ENCODE data around the gene GLT6D1. TPM values are rescaled to one million over a fixed set of nuclear protein-coding genes. Genes with fewer than 3 reads are reported as not detected.
A peak's percentile ranks its signal among the peaks of the same experiment; 100 is the strongest.

GLT6D1 gene
- total and polyA plus RNA-seq, 5 experiments from 2014 or later: not detected

- ATAC-seq (no peak), DNase-seq (peak in 1 of 10 donors; percentile 45)
- Mint-ChIP-seq H3K4me1 (peaks cover 0 to 5% (median 0%) of the 10 kb centered on the region in 4 donors), H3K9me3 (peaks cover 0 to 4% (median 0%) of the 10 kb centered on the region in 9 donors), H3K4me3 (no peak overlapping the region), H3K36me3 (no peaks in the 10 kb centered on the region), H3K27me3 (peaks cover 3 to 15% (median 12%) of the 10 kb centered on the region in 5 donors), H3K27ac (no peak overlapping the region)
- POLR2A ChIA-PET: no interaction called here
Measured at GRCh38 chr9:135608294-135608998, 30.9 kb downstream of the GLT6D1 start.

- H3K27me3 Mint-ChIP-seq: peaks cover 3 to 15% (median 8%) of the 10 kb centered on the region in 5 donors
- H3K27ac Mint-ChIP-seq: no peak overlapping the region
- peak in 2 of 10 donors; percentile 16 to 58 for DNase-seq
- POLR2A ChIA-PET: no interaction called here
- no peak for ATAC-seq
- no peaks in the 10 kb centered on the region for H3K36me3 Mint-ChIP-seq
- H3K4me3 Mint-ChIP-seq: no peak overlapping the region
- H3K9me3 Mint-ChIP-seq: peaks cover 0 to 4% (median 0%) of the 10 kb centered on the region in 9 donors
- peaks cover 0 to 5% (median 0%) of the 10 kb centered on the region in 4 donors for H3K4me1 Mint-ChIP-seq
Measured at GRCh38 chr9:135607401-135608293, 31.7 kb downstream of the GLT6D1 start.

- no peak for DNase-seq
- H3K4me3 Mint-ChIP-seq: no peak overlapping the region
- no peak overlapping the region for H3K27ac Mint-ChIP-seq
- peaks cover 0 to 3% (median 0%) of the 10 kb centered on the region in 4 donors for H3K4me1 Mint-ChIP-seq
- H3K9me3 Mint-ChIP-seq: peaks cover 0 to 3% (median 0%) of the 10 kb centered on the region in 9 donors
- H3K36me3 Mint-ChIP-seq: no peaks in the 10 kb centered on the region
- peaks cover 2 to 11% (median 4%) of the 10 kb centered on the region in 5 donors for H3K27me3 Mint-ChIP-seq
- POLR2A ChIA-PET: no interaction called here
- no peak for ATAC-seq
Measured at GRCh38 chr9:135606885-135607259, 32.5 kb downstream of the GLT6D1 start.

- Mint-ChIP-seq H3K27me3 (peaks cover 2 to 12% (median 6%) of the 10 kb centered on the region in 5 donors), H3K4me1 (peaks cover 0 to 1% (median 0%) of the 10 kb centered on the region in 4 donors), H3K4me3 (no peak overlapping the region), H3K27ac (no peak overlapping the region), H3K9me3 (peaks cover 0 to 2% (median 0%) of the 10 kb centered on the region in 9 donors), H3K36me3 (no peaks in the 10 kb centered on the region)
- POLR2A ChIA-PET: no interaction called here
- ATAC-seq (no peak), DNase-seq (peak in 2 of 10 donors; percentile 15 to 48)
Measured at GRCh38 chr9:135605238-135605781, 34.0 kb downstream of the GLT6D1 start.

- peak in 2 of 10 donors; percentile 15 to 63 for DNase-seq
- Mint-ChIP-seq H3K36me3 (no peaks in the 10 kb centered on the region), H3K4me3 (no peak overlapping the region), H3K27ac (no peak overlapping the region), H3K27me3 (peaks cover 2 to 11% (median 7%) of the 10 kb centered on the region in 5 donors), H3K9me3 (peaks cover 0 to 2% (median 0%) of the 10 kb centered on the region in 9 donors), H3K4me1 (peaks cover 0 to 1% (median 0%) of the 10 kb centered on the region in 4 donors)
- no peak for ATAC-seq
- POLR2A ChIA-PET: no interaction called here
Measured at GRCh38 chr9:135604437-135605237, 34.7 kb downstream of the GLT6D1 start.

- ATAC-seq (no peak), DNase-seq (peak; percentile 17 to 62 (median 42))
- Mint-ChIP-seq H3K36me3 (no peaks in the 10 kb centered on the region), H3K27ac (no peak overlapping the region), H3K9me3 (no peaks in the 10 kb centered on the region), H3K4me3 (no peak overlapping the region), H3K4me1 (peaks cover 0 to 1% (median 0%) of the 10 kb centered on the region in 4 donors), H3K27me3 (peaks cover 4 to 18% (median 11%) of the 10 kb centered on the region in 5 donors)
- POLR2A ChIA-PET: no interaction called here
Measured at GRCh38 chr9:135602789-135603481, 36.4 kb downstream of the GLT6D1 start.

- POLR2A ChIA-PET: no interaction called here
- peaks cover 0 to 1% (median 0%) of the 10 kb centered on the region in 4 donors for H3K4me1 Mint-ChIP-seq
Measured at GRCh38 chr9:135601988-135602387, 37.4 kb downstream of the GLT6D1 start.

GRCh38 chr9:135600296-135600817 lies 39.0 kb downstream of the GLT6D1 start:
- Mint-ChIP-seq H3K27me3 (peaks cover 10 to 32% (median 20%) of the 10 kb centered on the region in 5 donors), H3K36me3 (no peaks in the 10 kb centered on the region), H3K4me1 (peaks cover 0 to 1% (median 0%) of the 10 kb centered on the region in 4 donors), H3K9me3 (peaks cover 0 to 8% (median 0%) of the 10 kb centered on the region in 9 donors), H3K27ac (no peak overlapping the region), H3K4me3 (no peak overlapping the region)
- DNase-seq (no peak), ATAC-seq (no peak)
- POLR2A ChIA-PET: no interaction called here

More at GRCh38 chr9:135601988-135602387, 37.4 kb downstream of the GLT6D1 start:
- DNase-seq: no peak
- H3K9me3 Mint-ChIP-seq: no peaks in the 10 kb centered on the region
- no peak for ATAC-seq
- no peak overlapping the region for H3K4me3 Mint-ChIP-seq
- H3K27ac Mint-ChIP-seq: peak overlapping the region in 1 of 10 donors; percentile 83
- peaks cover 6 to 22% (median 14%) of the 10 kb centered on the region in 5 donors for H3K27me3 Mint-ChIP-seq
- H3K36me3 Mint-ChIP-seq: no peaks in the 10 kb centered on the region

GRCh38 chr9:135596211-135596610 lies 43.1 kb downstream of the GLT6D1 start:
- peaks cover 0 to 4% (median 0%) of the 10 kb centered on the region in 3 donors for H3K36me3 Mint-ChIP-seq
- no peak for DNase-seq
- POLR2A ChIA-PET: interaction anchor here (0.6 kb wide), 1 partner anchor 146 kb away, joined by 4 read pairs; no protein-coding TSS in a partner anchor
- no peak overlapping the region for H3K4me3 Mint-ChIP-seq
- H3K27me3 Mint-ChIP-seq: peaks cover 12 to 33% (median 21%) of the 10 kb centered on the region in 5 donors
- no peak for ATAC-seq
- H3K4me1 Mint-ChIP-seq: peaks cover 0 to 1% (median 0%) of the 10 kb centered on the region in 4 donors
- H3K9me3 Mint-ChIP-seq: peaks cover 0 to 8% (median 0%) of the 10 kb centered on the region in 9 donors
- H3K27ac Mint-ChIP-seq: no peak overlapping the region

- POLR2A ChIA-PET: no interaction called here
- Mint-ChIP-seq H3K27me3 (peaks cover 12 to 29% (median 22%) of the 10 kb centered on the region in 5 donors), H3K4me1 (no peaks in the 10 kb centered on the region), H3K36me3 (peaks cover 0 to 4% (median 0%) of the 10 kb centered on the region in 3 donors), H3K27ac (no peak overlapping the region), H3K9me3 (peaks cover 0 to 8% (median 0%) of the 10 kb centered on the region in 9 donors), H3K4me3 (no peak overlapping the region)
- ATAC-seq (no peak), DNase-seq (peak in 1 of 10 donors; percentile 13)
Measured at GRCh38 chr9:135592625-135593024, 46.7 kb downstream of the GLT6D1 start.

- H3K27me3 Mint-ChIP-seq: peaks cover 12 to 25% (median 22%) of the 10 kb centered on the region in 5 donors
- POLR2A ChIA-PET: no interaction called here
- peaks cover 0 to 4% (median 0%) of the 10 kb centered on the region in 3 donors for H3K36me3 Mint-ChIP-seq
- no peak overlapping the region for H3K27ac Mint-ChIP-seq
- no peak for DNase-seq
- no peak overlapping the region for H3K4me3 Mint-ChIP-seq
- H3K4me1 Mint-ChIP-seq: no peaks in the 10 kb centered on the region
- no peak for ATAC-seq
- H3K9me3 Mint-ChIP-seq: peaks cover 0 to 8% (median 0%) of the 10 kb centered on the region in 9 donors
Measured at GRCh38 chr9:135592331-135592590, 47.1 kb downstream of the GLT6D1 start.
